Astrocyte (in vitro differentiated cells and primary cell): Measurements from ENCODE around the gene POR. TPM values are rescaled to one million over a fixed set of nuclear protein-coding genes. Genes with fewer than 3 reads are reported as not detected.

ENCODE experiments used
- DNase-seq: peaks from one replicate; pipeline ENCODE4 v3.0.0-alpha.2; 2010; ENCODE audit warnings: low read depth
- FAIRE-seq: peaks from 2 replicates; lab custom pipeline; 2011; peaks lifted over from hg19 to GRCh38; lab: Jason Lieb, UNC
- H2AFZ ChIP-seq: 2 replicates; pipeline ENCODE4 v1.6.0; 2012; ENCODE audit warnings: low read depth, low read length, inconsistent platforms
- H3K27ac ChIP-seq: 2 replicates; pipeline ENCODE4 v1.5.1; 2011; ENCODE audit warnings: low read depth, low read length, inconsistent platforms
- H3K27me3 ChIP-seq: 2 replicates; pipeline ENCODE4 v1.6.0; 2011; ENCODE audit warnings: low read length, inconsistent platforms; ENCODE audit not compliant: insufficient read depth
- H3K36me3 ChIP-seq: 2 replicates; pipeline ENCODE4 v1.5.1; 2011; ENCODE audit warnings: low read length, inconsistent platforms; ENCODE audit not compliant: insufficient read depth
- H3K4me1 ChIP-seq: 2 replicates; pipeline ENCODE4 v1.5.1; 2011; ENCODE audit warnings: low read length, inconsistent platforms; ENCODE audit not compliant: insufficient read depth
- H3K4me2 ChIP-seq: 2 replicates; pipeline ENCODE4 v1.6.0; 2012; ENCODE audit warnings: low read length, inconsistent platforms
- H3K4me3 ChIP-seq: 2 replicates; pipeline ENCODE4 v1.5.1; 2011; ENCODE audit warnings: low read depth, mild to moderate bottlenecking, low read length, inconsistent platforms; ENCODE audit not compliant: insufficient read depth
- H3K79me2 ChIP-seq: 2 replicates; pipeline ENCODE4 v1.6.0; 2012; ENCODE audit warnings: mild to moderate bottlenecking, low read length, inconsistent platforms; ENCODE audit not compliant: insufficient read depth
- H3K9ac ChIP-seq: 2 replicates; pipeline ENCODE4 v1.6.0; 2012; ENCODE audit warnings: mild to moderate bottlenecking, low read length, inconsistent platforms
- H3K9me3 ChIP-seq: 2 replicates; pipeline ENCODE4 v1.5.1; 2012; ENCODE audit warnings: low read depth, mild to moderate bottlenecking, low read length, inconsistent platforms; ENCODE audit not compliant: insufficient read depth
- H4K20me1 ChIP-seq: 2 replicates; pipeline ENCODE4 v1.6.0; 2012; ENCODE audit warnings: low read length, inconsistent platforms; ENCODE audit not compliant: insufficient read depth
- H3K27ac Mint-ChIP-seq: one replicate; pipeline ENCODE4 v1.8.0; 2021; ENCODE audit warnings: mild to moderate bottlenecking, mixed read lengths; ENCODE audit not compliant: unreplicated experiment
- H3K27me3 Mint-ChIP-seq: one replicate; pipeline ENCODE4 v1.8.0; 2021; ENCODE audit warnings: low read depth, mixed read lengths; ENCODE audit not compliant: unreplicated experiment
- H3K36me3 Mint-ChIP-seq: one replicate; pipeline ENCODE4 v1.8.0; 2021; ENCODE audit warnings: low read depth, mixed read lengths; ENCODE audit not compliant: unreplicated experiment
- H3K4me1 Mint-ChIP-seq: one replicate; pipeline ENCODE4 v1.8.0; 2021; ENCODE audit warnings: low read depth, mixed read lengths; ENCODE audit not compliant: unreplicated experiment
- H3K4me3 Mint-ChIP-seq: one replicate; pipeline ENCODE4 v1.8.0; 2021; ENCODE audit warnings: mild to moderate bottlenecking, moderate library complexity, mixed read lengths; ENCODE audit not compliant: unreplicated experiment
- H3K9me3 Mint-ChIP-seq: one replicate; pipeline ENCODE4 v1.8.0; 2021; ENCODE audit warnings: mild to moderate bottlenecking, mixed read lengths; ENCODE audit not compliant: unreplicated experiment
- EZH2 ChIP-seq: IDR thresholded peaks from 2 replicates; pipeline ENCODE4 v1.6.1; 2012; ENCODE audit warnings: mild to moderate bottlenecking, low read length, inconsistent platforms; ENCODE audit not compliant: insufficient read depth
- total RNA-seq: library from RNA; stranded (reverse); gene quantifications from 2 replicates; pipeline ENCODE4 v1.2.1, GENCODE V29; 2021
- TF ChIP-seq, protein P1 (sequence below): IDR thresholded peaks from 2 replicates; pipeline ENCODE4 v1.5.1; 2011; ENCODE audit warnings: low read depth, mild to moderate bottlenecking, inconsistent platforms, low read length, moderate library complexity; ENCODE audit not compliant: insufficient read depth

Gene POR
- total RNA-seq, 1 donor from 2014 or later: 73.6 TPM

DNA sequence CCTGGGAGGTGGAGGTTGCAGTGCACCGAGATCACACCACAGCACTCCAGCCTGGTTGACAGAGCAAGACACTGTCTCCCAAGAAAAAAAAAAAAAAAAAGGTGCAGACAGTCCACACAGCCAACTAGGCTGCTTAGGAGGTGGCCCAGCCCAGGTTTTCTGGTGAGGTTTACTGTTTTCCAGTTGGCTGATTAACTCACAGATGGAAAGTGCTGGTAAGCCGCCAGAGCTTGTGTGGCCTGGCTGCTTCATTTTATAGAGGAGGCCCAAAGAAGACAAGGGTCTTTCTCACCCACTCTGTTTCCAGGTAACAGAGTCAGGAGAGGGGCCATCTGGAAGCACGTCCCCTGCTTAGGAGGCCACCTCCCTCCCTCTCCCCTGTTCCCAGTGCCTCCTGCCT, 29.9 kb upstream of the POR start:
- H3K27ac Mint-ChIP-seq: no peak overlapping the region
- peaks cover 4% of the 10 kb centered on the region for H3K4me1 Mint-ChIP-seq
- H3K36me3 ChIP-seq: peaks cover 30% of the 10 kb centered on the region
- H3K27me3 Mint-ChIP-seq: no peaks in the 10 kb centered on the region
- peaks cover 39% of the 10 kb centered on the region for H4K20me1 ChIP-seq
- no peak overlapping the region for H3K4me2 ChIP-seq
- H3K9ac ChIP-seq: no peak overlapping the region
- H3K4me3 ChIP-seq: no peak overlapping the region
- H3K36me3 Mint-ChIP-seq: peaks cover 39% of the 10 kb centered on the region
- peaks cover 20% of the 10 kb centered on the region for H3K4me1 ChIP-seq
- FAIRE-seq (no peak), DNase-seq (no peak)
- no peaks in the 10 kb centered on the region for H3K9me3 ChIP-seq
- H3K27me3 ChIP-seq: no peaks in the 10 kb centered on the region
- no peaks in the 10 kb centered on the region for H3K9me3 Mint-ChIP-seq
- no peak for TF ChIP-seq EZH2
- TF ChIP-seq, protein P1, sequence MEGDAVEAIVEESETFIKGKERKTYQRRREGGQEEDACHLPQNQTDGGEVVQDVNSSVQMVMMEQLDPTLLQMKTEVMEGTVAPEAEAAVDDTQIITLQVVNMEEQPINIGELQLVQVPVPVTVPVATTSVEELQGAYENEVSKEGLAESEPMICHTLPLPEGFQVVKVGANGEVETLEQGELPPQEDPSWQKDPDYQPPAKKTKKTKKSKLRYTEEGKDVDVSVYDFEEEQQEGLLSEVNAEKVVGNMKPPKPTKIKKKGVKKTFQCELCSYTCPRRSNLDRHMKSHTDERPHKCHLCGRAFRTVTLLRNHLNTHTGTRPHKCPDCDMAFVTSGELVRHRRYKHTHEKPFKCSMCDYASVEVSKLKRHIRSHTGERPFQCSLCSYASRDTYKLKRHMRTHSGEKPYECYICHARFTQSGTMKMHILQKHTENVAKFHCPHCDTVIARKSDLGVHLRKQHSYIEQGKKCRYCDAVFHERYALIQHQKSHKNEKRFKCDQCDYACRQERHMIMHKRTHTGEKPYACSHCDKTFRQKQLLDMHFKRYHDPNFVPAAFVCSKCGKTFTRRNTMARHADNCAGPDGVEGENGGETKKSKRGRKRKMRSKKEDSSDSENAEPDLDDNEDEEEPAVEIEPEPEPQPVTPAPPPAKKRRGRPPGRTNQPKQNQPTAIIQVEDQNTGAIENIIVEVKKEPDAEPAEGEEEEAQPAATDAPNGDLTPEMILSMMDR: no peak
- no peak overlapping the region for H2AFZ ChIP-seq
- H3K4me3 Mint-ChIP-seq: no peak overlapping the region
- H3K27ac ChIP-seq: no peak overlapping the region
- peaks cover 14% of the 10 kb centered on the region for H3K79me2 ChIP-seq

DNA sequence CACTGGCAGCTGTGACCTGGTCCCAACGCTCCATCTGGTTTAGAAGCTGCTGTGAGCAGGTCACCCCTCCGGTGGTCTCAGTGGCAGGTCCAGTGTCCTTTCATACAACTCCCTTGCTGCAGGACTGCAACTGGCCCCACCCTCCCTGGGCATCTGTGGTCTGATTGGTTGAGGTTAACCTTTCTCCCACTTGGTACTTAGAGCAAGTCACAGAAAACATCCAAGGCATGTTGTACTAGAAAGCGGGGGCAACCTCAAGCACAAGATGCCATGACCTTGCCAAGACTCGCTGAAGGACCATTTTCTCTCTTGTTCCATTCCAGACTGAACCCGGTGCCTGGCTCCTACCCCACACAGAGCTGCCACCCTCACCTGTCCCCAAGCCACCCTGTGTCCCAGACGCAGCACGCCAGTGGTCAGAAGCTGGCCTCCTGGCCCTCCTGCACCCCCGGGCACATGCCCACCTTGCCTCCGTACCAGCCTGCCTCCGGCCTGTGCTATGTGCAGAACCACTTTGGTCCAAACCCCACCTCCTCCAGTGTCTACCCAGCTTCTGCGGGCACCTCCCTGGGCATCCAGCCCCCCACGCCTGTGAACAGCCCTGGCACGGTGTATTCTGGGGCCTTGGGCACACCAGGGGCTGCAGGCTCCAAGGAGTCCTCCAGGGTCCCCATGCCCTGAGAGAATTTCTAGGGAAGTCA, 27.1 kb upstream of the POR start:
- FAIRE-seq: no peak
- Mint-ChIP-seq H3K4me3 (no peak overlapping the region), H3K27ac (no peak overlapping the region), H3K27me3 (no peaks in the 10 kb centered on the region), H3K36me3 (peaks cover 30% of the 10 kb centered on the region), H3K4me1 (peaks cover 2% of the 10 kb centered on the region), H3K9me3 (no peaks in the 10 kb centered on the region)
- H3K4me1 ChIP-seq: peaks cover 13% of the 10 kb centered on the region
- H3K9me3 ChIP-seq: no peaks in the 10 kb centered on the region
- H4K20me1 ChIP-seq: peaks cover 15% of the 10 kb centered on the region
- no peaks in the 10 kb centered on the region for H3K79me2 ChIP-seq
- H3K36me3 ChIP-seq: peaks cover 21% of the 10 kb centered on the region
- no peak for TF ChIP-seq EZH2
- TF ChIP-seq, protein P1: no peak
- no peak overlapping the region for H3K27ac ChIP-seq
- H3K9ac ChIP-seq: no peak overlapping the region
- no peak for DNase-seq
- no peak overlapping the region for H2AFZ ChIP-seq
- H3K4me3 ChIP-seq: no peak overlapping the region
- no peaks in the 10 kb centered on the region for H3K27me3 ChIP-seq
- no peak overlapping the region for H3K4me2 ChIP-seq
